GM18909 (cell line): Measurements from ENCODE around the gene PIGQ.

Source experiments
- ATAC-seq: cut with Tn5 transposase; IDR thresholded peaks from one replicate; pipeline ENCODE4 v1.9.1; 2021; ENCODE audit warnings: mild to moderate bottlenecking; ENCODE audit not compliant: unreplicated experiment, poor library complexity

PIGQ gene

GRCh38 chr16:566475-567372 lies 3.0 kb upstream of the PIGQ start, which contains the start of gene NHLRC4:
Gene NHLRC4 (plus strand): TSS chr16:567005. CDS start chr16:568048, 1,043 bp downstream.
- no peak for ATAC-seq

- ATAC-seq = no peak
These were observed 2.2 kb upstream of the PIGQ start for GRCh38 chr16:567373-568256.

GRCh38 chr16:568401-569258 lies 1.1 kb upstream of the PIGQ start:
- ATAC-seq = no peak

GRCh38 chr16:572865-573650 lies 3.3 kb downstream of the PIGQ start:
- no peak for ATAC-seq

- ATAC-seq = no peak
These were observed 4.4 kb downstream of the PIGQ start for GRCh38 chr16:574021-574760.

GRCh38 chr16:575354-576196 lies 5.8 kb downstream of the PIGQ start:
- no peak for ATAC-seq

- no peak for ATAC-seq
These were observed 6.5 kb downstream of the PIGQ start for GRCh38 chr16:576197-576822.

GRCh38 chr16:576823-577201 lies 7.0 kb downstream of the PIGQ start:
- ATAC-seq = no peak

GRCh38 chr16:577796-578195 lies 8.0 kb downstream of the PIGQ start:
- no peak for ATAC-seq

- no peak for ATAC-seq
These were observed 8.6 kb downstream of the PIGQ start for GRCh38 chr16:578232-578869.

- peak; percentile 60 for ATAC-seq
These were observed 9.2 kb downstream of the PIGQ start for GRCh38 chr16:578870-579405.

- no peak for ATAC-seq
These were observed 10.6 kb downstream of the PIGQ start for GRCh38 chr16:580141-580945.

- no peak for ATAC-seq
These were observed 11.3 kb downstream of the PIGQ start for GRCh38 chr16:580946-581498.

- no peak for ATAC-seq
These were observed 12.4 kb downstream of the PIGQ start for GRCh38 chr16:582218-582613.

- ATAC-seq = no peak
These were observed 13.0 kb downstream of the PIGQ start for GRCh38 chr16:582614-583331.
